KOPT-K1 (cell line): ENCODE data around the gene RPRD1B.
"Not testable (repeated sequence)": the region's sequence is repeated elsewhere in the genome, so short reads cannot be mapped to it uniquely, and the experiment has no call there.

Experiments
- H3K27ac ChIP-seq: fragments of 200-600 bp; sonication (generic); 2 replicates; pipeline ENCODE4 v1.5.1; 2016; ENCODE audit warnings: antibody characterized with exemption, mild to moderate bottlenecking, low read depth, low read length; ENCODE audit not compliant: poor library complexity, severe bottlenecking
- H3K36me3 ChIP-seq: fragments of 200-600 bp; sonication (generic); 2 replicates; pipeline ENCODE4 v1.5.1; 2017; ENCODE audit warnings: antibody characterized with exemption, mild to moderate bottlenecking, low read length, moderate library complexity; ENCODE audit not compliant: insufficient read depth
- H3K9me3 ChIP-seq: fragments of 200-600 bp; sonication (generic); 2 replicates; pipeline ENCODE4 v1.5.1; 2017; ENCODE audit warnings: antibody characterized with exemption, low read length, mild to moderate bottlenecking; ENCODE audit not compliant: insufficient read depth, poor library complexity, severe bottlenecking

The RPRD1B gene

GRCh38 chr20:38091441-38092216, 58.1 kb downstream of the RPRD1B start:
- no peaks in the 10 kb centered on the region for H3K9me3 ChIP-seq
- H3K36me3 ChIP-seq = peaks cover 66% of the 10 kb centered on the region
- H3K27ac ChIP-seq = no peak overlapping the region

- H3K9me3 ChIP-seq = no peaks in the 10 kb centered on the region
- no peak overlapping the region for H3K27ac ChIP-seq
- peaks cover 59% of the 10 kb centered on the region for H3K36me3 ChIP-seq
Observed at GRCh38 chr20:38092260-38092857, 58.8 kb downstream of the RPRD1B start.

- H3K27ac ChIP-seq = no peak overlapping the region
- no peaks in the 10 kb centered on the region for H3K9me3 ChIP-seq
- peaks cover 53% of the 10 kb centered on the region for H3K36me3 ChIP-seq
Observed at GRCh38 chr20:38092915-38093314, 59.4 kb downstream of the RPRD1B start.

- H3K27ac ChIP-seq = no peak overlapping the region
- H3K36me3 ChIP-seq = peaks cover 46% of the 10 kb centered on the region
- no peaks in the 10 kb centered on the region for H3K9me3 ChIP-seq
Observed at GRCh38 chr20:38093641-38094077, 60.1 kb downstream of the RPRD1B start.

GRCh38 chr20:38094373-38094891, 60.9 kb downstream of the RPRD1B start:
- H3K9me3 ChIP-seq = no peaks in the 10 kb centered on the region
- no peak overlapping the region for H3K27ac ChIP-seq
- H3K36me3 ChIP-seq = peaks cover 38% of the 10 kb centered on the region

- peaks cover 31% of the 10 kb centered on the region for H3K36me3 ChIP-seq
- no peak overlapping the region for H3K27ac ChIP-seq
- no peaks in the 10 kb centered on the region for H3K9me3 ChIP-seq
Observed at GRCh38 chr20:38095017-38095686, 61.6 kb downstream of the RPRD1B start.

GRCh38 chr20:38098952-38099351, 65.4 kb downstream of the RPRD1B start:
- Histone ChIP-seq H3K9me3 (no peaks in the 10 kb centered on the region), H3K36me3 (no peaks in the 10 kb centered on the region), H3K27ac (no peak overlapping the region)

GRCh38 chr20:38102206-38102605, 68.7 kb downstream of the RPRD1B start:
- not testable (repeated sequence) for H3K27ac ChIP-seq, H3K9me3 ChIP-seq, H3K36me3 ChIP-seq

GRCh38 chr20:38104285-38104684, 70.7 kb downstream of the RPRD1B start:
- H3K9me3 ChIP-seq = no peaks in the 10 kb centered on the region
- H3K27ac ChIP-seq = no peak overlapping the region
- H3K36me3 ChIP-seq = no peaks in the 10 kb centered on the region

GRCh38 chr20:38106461-38106860, 72.9 kb downstream of the RPRD1B start:
- no peak overlapping the region for H3K27ac ChIP-seq
- H3K9me3 ChIP-seq = no peaks in the 10 kb centered on the region
- H3K36me3 ChIP-seq = no peaks in the 10 kb centered on the region

GRCh38 chr20:38107386-38107785, 73.8 kb downstream of the RPRD1B start:
- H3K36me3 ChIP-seq, H3K27ac ChIP-seq, H3K9me3 ChIP-seq: not testable (repeated sequence)

GRCh38 chr20:38107916-38108315, 74.4 kb downstream of the RPRD1B start:
- not testable (repeated sequence) for H3K36me3 ChIP-seq, H3K9me3 ChIP-seq, H3K27ac ChIP-seq

- H3K27ac ChIP-seq = no peak overlapping the region
- no peaks in the 10 kb centered on the region for H3K36me3 ChIP-seq
- H3K9me3 ChIP-seq = no peaks in the 10 kb centered on the region
Observed at GRCh38 chr20:38108438-38108985, 75.0 kb downstream of the RPRD1B start.

GRCh38 chr20:38108986-38109541, 75.5 kb downstream of the RPRD1B start:
- Histone ChIP-seq H3K9me3 (no peaks in the 10 kb centered on the region), H3K27ac (no peak overlapping the region)

More at GRCh38 chr20:38108986-38109541, 75.5 kb downstream of the RPRD1B start:
- H3K36me3 ChIP-seq = no peaks in the 10 kb centered on the region
